Measurements from ENCODE around the gene LGR5. TPM values are rescaled to one million over a fixed set of nuclear protein-coding genes. Genes with fewer than 3 reads are reported as not detected.

Gene LGR5
- total and polyA plus RNA-seq, 2 of the 13 experiments (the other 11 are each of a cell fraction or from before 2014, with no cell fraction given): 37.0 to 121 TPM

DNA sequence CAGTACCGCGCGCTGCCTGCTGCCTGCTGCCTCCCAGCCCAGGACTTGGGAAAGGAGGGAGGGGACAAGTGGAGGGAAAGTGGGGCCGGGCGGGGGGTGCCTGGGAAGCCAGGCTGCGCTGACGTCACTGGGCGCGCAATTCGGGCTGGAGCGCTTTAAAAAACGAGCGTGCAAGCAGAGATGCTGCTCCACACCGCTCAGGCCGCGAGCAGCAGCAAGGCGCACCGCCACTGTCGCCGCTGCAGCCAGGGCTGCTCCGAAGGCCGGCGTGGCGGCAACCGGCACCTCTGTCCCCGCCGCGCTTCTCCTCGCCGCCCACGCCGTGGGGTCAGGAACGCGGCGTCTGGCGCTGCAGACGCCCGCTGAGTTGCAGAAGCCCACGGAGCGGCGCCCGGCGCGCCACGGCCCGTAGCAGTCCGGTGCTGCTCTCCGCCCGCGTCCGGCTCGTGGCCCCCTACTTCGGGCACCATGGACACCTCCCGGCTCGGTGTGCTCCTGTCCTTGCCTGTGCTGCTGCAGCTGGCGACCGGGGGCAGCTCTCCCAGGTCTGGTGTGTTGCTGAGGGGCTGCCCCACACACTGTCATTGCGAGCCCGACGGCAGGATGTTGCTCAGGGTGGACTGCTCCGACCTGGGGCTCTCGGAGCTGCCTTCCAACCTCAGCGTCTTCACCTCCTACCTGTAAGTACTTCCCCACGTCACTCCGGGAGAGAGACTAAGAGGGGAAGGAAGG is at the start of gene LGR5 (continued):
- TF ChIP-seq ZFP37 (CRISPR knock-in tag; IDR thresholded peaks at IDR 0.05; ENCODE audit: borderline replicate concordance) (no peak), HNRNPK (IDR thresholded peaks at IDR 0.05; ENCODE audit: low read depth, low read length, poor library complexity, severe bottlenecking) (peak; percentile 81), MAZ (IDR thresholded peaks at IDR 0.05; ENCODE audit: borderline replicate concordance, low read depth, low read length) (no peak), MAZ (CRISPR knock-in tag; IDR thresholded peaks at IDR 0.05; ENCODE audit: low read depth) (peak; percentile 64; the same call in 1 of the 2 replicates), ZNF558 (CRISPR knock-in tag; IDR thresholded peaks at IDR 0.05; ENCODE audit: borderline replicate concordance) (peak; percentile 74; the same call in 1 of the 2 replicates), JUND (CRISPR knock-in tag; IDR thresholded peaks at IDR 0.05) (peak; percentile 54; the same call in 1 of the 2 replicates), MTA1 (CRISPR knock-in tag; IDR thresholded peaks at IDR 0.05; ENCODE audit: borderline replicate concordance) (no peak), DZIP1 (CRISPR knock-in tag; IDR thresholded peaks at IDR 0.05) (peak; percentile 51; the same call in 1 of the 2 replicates), CCDC6 (CRISPR knock-in tag; IDR thresholded peaks at IDR 0.05) (no peak), SOX6 (IDR thresholded peaks at IDR 0.05) (no peak), SOX6 (CRISPR knock-in tag; IDR thresholded peaks at IDR 0.05) (no peak), ZFX (CRISPR knock-in tag; IDR thresholded peaks at IDR 0.05; ENCODE audit: low read depth) (peak; percentile 54; the same call in 1 of the 2 replicates), SAP130 (CRISPR knock-in tag; IDR thresholded peaks at IDR 0.05; ENCODE audit: low read depth) (peak; percentile 77; the same call in 1 of the 2 replicates), TFDP1 (CRISPR knock-in tag; IDR thresholded peaks at IDR 0.05; ENCODE audit: borderline replicate concordance) (peak; percentile 88; the same call in 1 of the 2 replicates), HOXA9 (CRISPR knock-in tag; IDR thresholded peaks at IDR 0.05; ENCODE audit: borderline replicate concordance) (peak; percentile 55; the same call in 1 of the 2 replicates), CREB1 (IDR thresholded peaks at IDR 0.05) (peak; percentile 94), CREB1 (CRISPR knock-in tag; IDR thresholded peaks at IDR 0.05) (no peak; the same call in 1 of the 2 replicates), ZSCAN21 (CRISPR knock-in tag; IDR thresholded peaks at IDR 0.05; ENCODE audit: borderline replicate concordance) (peak; percentile 62)
- TF ChIP-seq, protein P1, sequence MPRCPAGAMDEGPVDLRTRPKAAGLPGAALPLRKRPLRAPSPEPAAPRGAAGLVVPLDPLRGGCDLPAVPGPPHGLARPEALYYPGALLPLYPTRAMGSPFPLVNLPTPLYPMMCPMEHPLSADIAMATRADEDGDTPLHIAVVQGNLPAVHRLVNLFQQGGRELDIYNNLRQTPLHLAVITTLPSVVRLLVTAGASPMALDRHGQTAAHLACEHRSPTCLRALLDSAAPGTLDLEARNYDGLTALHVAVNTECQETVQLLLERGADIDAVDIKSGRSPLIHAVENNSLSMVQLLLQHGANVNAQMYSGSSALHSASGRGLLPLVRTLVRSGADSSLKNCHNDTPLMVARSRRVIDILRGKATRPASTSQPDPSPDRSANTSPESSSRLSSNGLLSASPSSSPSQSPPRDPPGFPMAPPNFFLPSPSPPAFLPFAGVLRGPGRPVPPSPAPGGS (CRISPR knock-in tag; IDR thresholded peaks at IDR 0.05): peak; percentile 77; the same call in 1 of the 2 replicates
- TF ChIP-seq, protein P2, sequence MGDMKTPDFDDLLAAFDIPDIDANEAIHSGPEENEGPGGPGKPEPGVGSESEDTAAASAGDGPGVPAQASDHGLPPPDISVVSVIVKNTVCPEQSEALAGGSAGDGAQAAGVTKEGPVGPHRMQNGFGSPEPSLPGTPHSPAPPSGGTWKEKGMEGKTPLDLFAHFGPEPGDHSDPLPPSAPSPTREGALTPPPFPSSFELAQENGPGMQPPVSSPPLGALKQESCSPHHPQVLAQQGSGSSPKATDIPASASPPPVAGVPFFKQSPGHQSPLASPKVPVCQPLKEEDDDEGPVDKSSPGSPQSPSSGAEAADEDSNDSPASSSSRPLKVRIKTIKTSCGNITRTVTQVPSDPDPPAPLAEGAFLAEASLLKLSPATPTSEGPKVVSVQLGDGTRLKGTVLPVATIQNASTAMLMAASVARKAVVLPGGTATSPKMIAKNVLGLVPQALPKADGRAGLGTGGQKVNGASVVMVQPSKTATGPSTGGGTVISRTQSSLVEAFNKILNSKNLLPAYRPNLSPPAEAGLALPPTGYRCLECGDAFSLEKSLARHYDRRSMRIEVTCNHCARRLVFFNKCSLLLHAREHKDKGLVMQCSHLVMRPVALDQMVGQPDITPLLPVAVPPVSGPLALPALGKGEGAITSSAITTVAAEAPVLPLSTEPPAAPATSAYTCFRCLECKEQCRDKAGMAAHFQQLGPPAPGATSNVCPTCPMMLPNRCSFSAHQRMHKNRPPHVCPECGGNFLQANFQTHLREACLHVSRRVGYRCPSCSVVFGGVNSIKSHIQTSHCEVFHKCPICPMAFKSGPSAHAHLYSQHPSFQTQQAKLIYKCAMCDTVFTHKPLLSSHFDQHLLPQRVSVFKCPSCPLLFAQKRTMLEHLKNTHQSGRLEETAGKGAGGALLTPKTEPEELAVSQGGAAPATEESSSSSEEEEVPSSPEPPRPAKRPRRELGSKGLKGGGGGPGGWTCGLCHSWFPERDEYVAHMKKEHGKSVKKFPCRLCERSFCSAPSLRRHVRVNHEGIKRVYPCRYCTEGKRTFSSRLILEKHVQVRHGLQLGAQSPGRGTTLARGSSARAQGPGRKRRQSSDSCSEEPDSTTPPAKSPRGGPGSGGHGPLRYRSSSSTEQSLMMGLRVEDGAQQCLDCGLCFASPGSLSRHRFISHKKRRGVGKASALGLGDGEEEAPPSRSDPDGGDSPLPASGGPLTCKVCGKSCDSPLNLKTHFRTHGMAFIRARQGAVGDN (CRISPR knock-in tag; IDR thresholded peaks at IDR 0.05): peak; percentile 79
